Brain microvascular endothelial cell (primary cell): ENCODE data around the gene APBA2.
"Not testable (repeated sequence)": the region's sequence is repeated elsewhere in the genome, so short reads cannot be mapped to it uniquely, and the experiment has no call there.

Experiments
- DNase-seq: peaks from one replicate; pipeline ENCODE4 v3.0.0-alpha.2; 2020
- H3K27ac ChIP-seq: fragments of 250-450 bp; sonication (Bioruptor Pico); 2 replicates; pipeline ENCODE4 v1.5.1; 2020; ENCODE audit warnings: mild to moderate bottlenecking, moderate library complexity
- H3K27me3 ChIP-seq: fragments of 250-450 bp; sonication (Bioruptor Pico); replicated peaks from 2 replicates; pipeline ENCODE4 v1.5.1; 2020; ENCODE audit warnings: mild to moderate bottlenecking
- H3K36me3 ChIP-seq: fragments of 250-450 bp; sonication (Bioruptor Pico); replicated peaks from 2 replicates; pipeline ENCODE4 v1.5.1; 2020; ENCODE audit warnings: mild to moderate bottlenecking
- H3K4me3 ChIP-seq: 2 replicates; pipeline ENCODE4 v1.5.1; 2011; ENCODE audit warnings: low read depth, mild to moderate bottlenecking, control low read depth, low read length, moderate library complexity
- CTCF ChIP-seq: IDR thresholded peaks from 2 replicates; pipeline ENCODE4 v1.5.1; 2011; ENCODE audit warnings: low read depth, mild to moderate bottlenecking, moderate library complexity, low read length, control low read depth, inconsistent platforms; ENCODE audit errors: missing control alignments
- in situ Hi-C: cut with HindIII; loops from 2 replicates; pipeline ENCODE4 v1.10.0; 2017; ENCODE audit warnings: low sequenced_read_pairs, low pct_ligation_motif_present

APBA2 gene

DNA sequence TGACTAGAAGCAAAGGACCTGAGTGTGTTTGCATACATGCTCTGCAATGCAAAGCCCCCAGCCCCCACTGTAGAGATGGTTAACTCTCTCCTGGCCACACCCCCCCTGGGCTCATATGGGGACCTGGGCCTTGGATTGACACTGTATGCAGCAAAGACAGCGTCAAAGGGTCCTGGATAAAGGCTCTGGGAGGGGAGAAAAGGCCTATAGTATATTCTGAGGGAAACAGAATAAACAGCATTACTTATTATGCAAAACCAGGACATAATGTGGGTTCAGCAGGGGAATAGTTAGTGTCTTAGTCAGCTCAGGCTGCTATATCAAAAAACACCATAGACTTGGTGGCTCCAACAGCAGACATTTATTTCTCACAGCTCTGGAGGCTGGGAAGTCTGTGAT is 158.7 kb downstream of the APBA2 start:
- Histone ChIP-seq H3K27me3 (no peaks in the 10 kb centered on the region), H3K4me3 (no peak overlapping the region), H3K36me3 (no peaks in the 10 kb centered on the region), H3K27ac (peak overlapping the region; percentile 58)
- in situ Hi-C loops: no loop called here
- peak; percentile 41 for DNase-seq
- TF ChIP-seq CTCF: no peak

GRCh38 chr15:29045161-29045560 is 159.4 kb downstream of the APBA2 start:
- H3K27me3 ChIP-seq, DNase-seq, H3K36me3 ChIP-seq, H3K4me3 ChIP-seq, in situ Hi-C loops: not testable (repeated sequence)
- peak overlapping the region; percentile 56 for H3K27ac ChIP-seq

DNA sequence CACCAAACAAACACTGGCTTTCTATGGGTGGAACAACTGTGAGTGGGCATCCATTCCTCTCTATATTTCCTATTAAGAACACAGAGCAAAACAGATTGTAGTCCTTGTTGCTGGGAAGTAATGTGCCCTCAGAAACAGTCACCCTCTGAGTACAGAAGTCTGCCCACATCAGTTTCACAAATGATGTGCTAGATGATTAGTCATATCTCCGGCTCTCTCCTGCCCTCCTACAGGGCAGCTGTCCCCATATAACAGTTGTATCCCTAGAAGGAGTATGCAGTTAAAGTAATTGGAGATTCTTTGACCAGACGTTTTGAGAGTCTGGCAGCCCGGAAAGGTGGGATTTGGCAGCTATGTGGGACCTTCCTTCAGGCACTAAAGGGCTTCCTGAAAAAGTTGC is 159.9 kb downstream of the APBA2 start:
- in situ Hi-C loops: no loop called here
- peak overlapping the region; percentile 56 for H3K27ac ChIP-seq
- H3K36me3 ChIP-seq: no peaks in the 10 kb centered on the region
- no peaks in the 10 kb centered on the region for H3K27me3 ChIP-seq
- H3K4me3 ChIP-seq: no peak overlapping the region
- TF ChIP-seq CTCF: no peak
- peak; percentile 66 for DNase-seq

- DNase-seq: no peak
- in situ Hi-C loops: no loop called here
- H3K27ac ChIP-seq: no peak overlapping the region
- H3K36me3 ChIP-seq: no peaks in the 10 kb centered on the region
- H3K27me3 ChIP-seq: no peaks in the 10 kb centered on the region
- no peak for TF ChIP-seq CTCF
- no peak overlapping the region for H3K4me3 ChIP-seq
Observed at GRCh38 chr15:29046281-29046810, 160.6 kb downstream of the APBA2 start.

DNA sequence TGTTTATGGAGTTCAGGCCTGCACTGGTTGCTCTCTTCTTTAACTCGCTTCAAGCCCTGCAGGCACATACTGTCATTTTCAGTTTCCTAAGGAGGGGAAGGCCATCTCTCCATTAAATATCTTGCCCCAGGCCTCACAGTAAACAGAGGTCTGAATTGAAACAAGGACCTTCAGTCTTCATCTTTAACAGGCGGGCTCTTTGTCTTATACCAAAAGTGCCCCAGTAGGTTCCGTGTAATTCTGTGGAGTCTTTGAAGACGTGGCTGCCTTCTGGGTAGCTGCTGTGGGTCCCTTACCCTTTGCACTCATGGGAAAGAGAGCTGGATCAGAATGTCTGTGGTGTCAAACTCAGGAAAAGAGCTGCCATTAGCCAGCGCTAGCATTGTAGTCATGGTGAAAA is 161.2 kb downstream of the APBA2 start:
- Histone ChIP-seq H3K27ac (no peak overlapping the region), H3K27me3 (no peaks in the 10 kb centered on the region), H3K4me3 (no peak overlapping the region), H3K36me3 (no peaks in the 10 kb centered on the region)
- in situ Hi-C loops: no loop called here
- TF ChIP-seq CTCF: no peak
- no peak for DNase-seq

GRCh38 chr15:29048011-29048410 is 162.2 kb downstream of the APBA2 start:
- DNase-seq: no peak
- TF ChIP-seq CTCF: no peak
- H3K4me3 ChIP-seq: no peak overlapping the region
- no peaks in the 10 kb centered on the region for H3K27me3 ChIP-seq
- in situ Hi-C loops: no loop called here
- no peak overlapping the region for H3K27ac ChIP-seq
- no peaks in the 10 kb centered on the region for H3K36me3 ChIP-seq
